ENCODE measurements around the gene PHYHD1. TPM values are rescaled to one million over a fixed set of nuclear protein-coding genes. Genes with fewer than 3 reads are reported as not detected.
"Not testable (repeated sequence)": the region's sequence is repeated elsewhere in the genome, so short reads cannot be mapped to it uniquely, and the experiment has no call there.

The PHYHD1 gene
- polyA plus RNA-seq, 1 donor from 2014 or later: 1.0 TPM

DNA sequence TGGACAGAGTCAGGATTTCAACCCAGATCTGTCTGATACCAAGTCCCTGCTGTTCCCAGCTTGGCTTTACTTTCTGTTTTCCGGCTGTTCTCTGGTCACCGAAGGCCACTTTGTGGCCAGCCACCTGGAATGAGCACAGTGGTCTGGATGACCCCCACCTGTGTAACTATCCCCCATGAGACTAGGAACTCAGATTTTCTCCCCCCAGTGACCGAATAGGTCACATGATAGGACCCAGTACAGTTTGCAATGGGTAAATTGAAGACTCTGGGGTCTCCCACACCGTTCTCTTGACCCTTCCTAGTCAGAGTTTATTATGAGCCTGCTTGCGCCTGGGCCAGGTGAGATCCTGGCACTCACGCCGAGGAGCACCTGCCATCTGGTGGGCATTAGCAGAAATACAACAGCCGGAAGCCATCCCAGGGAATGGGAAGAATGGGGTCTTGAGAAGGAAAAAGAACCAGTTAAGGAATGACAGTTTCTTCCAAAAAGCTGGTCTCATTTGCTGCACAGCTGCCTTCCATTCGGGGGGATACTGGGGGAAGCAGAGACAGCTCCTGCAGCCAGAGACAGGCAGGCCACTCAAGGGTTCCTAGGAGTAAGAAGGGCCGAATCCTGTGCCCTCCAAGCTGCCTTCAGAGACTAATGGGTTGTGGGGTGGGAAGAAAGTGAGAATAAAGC is 7.1 kb downstream of the PHYHD1 start:
- H3K27me3 Mint-ChIP-seq: no peaks in the 10 kb centered on the region
- H3K9me3 Mint-ChIP-seq: no peaks in the 10 kb centered on the region
- peaks cover 4 to 6% (median 5%) of the 10 kb centered on the region in 3 donors for H3K4me1 Mint-ChIP-seq
- no peaks in the 10 kb centered on the region for H3K36me3 Mint-ChIP-seq
- no peak overlapping the region for H3K4me3 Mint-ChIP-seq
- H3K27ac Mint-ChIP-seq: peak overlapping the region in 1 of 3 donors; percentile 31

DNA sequence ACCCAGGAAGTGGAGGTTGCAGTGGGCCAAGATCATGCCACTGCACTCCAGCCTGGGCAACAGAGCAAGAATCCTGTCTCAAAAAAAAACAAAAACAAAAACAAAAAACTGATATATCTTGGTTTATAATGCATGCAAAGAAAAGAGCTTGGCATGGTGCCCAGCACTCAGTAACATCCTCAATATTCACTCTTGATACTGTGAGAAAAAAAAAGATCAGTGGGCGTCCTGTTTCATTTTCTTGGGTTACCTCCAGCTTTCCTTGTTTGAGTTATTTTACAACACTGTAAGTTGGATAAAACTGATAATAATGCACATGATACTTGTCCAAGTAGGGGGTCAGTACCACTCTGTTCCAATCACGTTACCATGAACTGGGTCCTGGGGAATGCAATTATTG is 7.8 kb downstream of the PHYHD1 start:
- Mint-ChIP-seq H3K4me1 (peaks cover 4 to 6% (median 5%) of the 10 kb centered on the region in 3 donors), H3K4me3 (no peak overlapping the region), H3K27ac (no peak overlapping the region), H3K9me3 (no peaks in the 10 kb centered on the region), H3K36me3 (no peaks in the 10 kb centered on the region), H3K27me3 (no peaks in the 10 kb centered on the region)

DNA sequence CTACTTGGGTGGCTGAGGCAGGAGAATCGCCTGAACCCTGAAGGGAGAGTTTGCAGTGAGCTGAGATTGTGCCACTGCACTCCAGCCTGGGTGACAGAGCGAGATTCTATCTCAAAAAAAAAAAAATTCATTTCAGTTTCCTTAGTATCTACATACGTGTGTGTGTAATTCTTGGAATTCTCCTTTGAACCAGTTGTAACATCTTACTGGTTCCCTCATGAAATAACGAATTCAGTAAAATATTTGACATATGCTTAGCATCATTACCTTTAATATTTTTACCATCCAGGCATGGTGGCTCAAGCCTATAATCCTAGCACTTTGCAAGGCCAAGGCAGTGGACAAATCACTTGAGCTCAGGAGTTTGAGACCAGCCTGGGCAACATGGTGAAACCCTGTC is 8.8 kb downstream of the PHYHD1 start:
- no peak overlapping the region for H3K27ac Mint-ChIP-seq
- H3K4me1 Mint-ChIP-seq: peaks cover 4 to 6% (median 5%) of the 10 kb centered on the region in 3 donors
- no peaks in the 10 kb centered on the region for H3K27me3 Mint-ChIP-seq
- no peaks in the 10 kb centered on the region for H3K9me3 Mint-ChIP-seq
- H3K36me3 Mint-ChIP-seq: no peaks in the 10 kb centered on the region
- H3K4me3 Mint-ChIP-seq: no peak overlapping the region

DNA sequence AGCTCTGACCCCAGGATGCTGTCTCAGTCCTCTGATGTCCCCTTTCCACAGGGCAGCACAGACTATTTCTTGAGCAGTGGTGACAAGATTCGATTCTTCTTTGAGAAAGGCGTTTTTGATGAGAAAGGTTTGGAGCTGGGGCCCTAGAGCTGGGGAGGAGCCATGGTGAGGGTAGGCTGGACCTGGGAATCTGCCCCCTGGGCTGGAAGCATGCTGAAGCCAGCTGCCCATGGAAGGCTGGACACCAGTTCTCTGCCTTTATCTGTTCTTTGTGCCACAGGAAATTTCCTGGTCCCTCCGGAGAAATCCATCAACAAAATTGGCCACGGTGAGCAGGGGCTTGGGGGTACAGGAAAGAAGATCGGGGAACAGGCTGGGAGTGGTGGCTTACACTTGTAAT is 12.9 kb downstream of the PHYHD1 start:
- Mint-ChIP-seq H3K36me3 (no peaks in the 10 kb centered on the region), H3K4me1 (no peaks in the 10 kb centered on the region), H3K27ac (no peak overlapping the region), H3K27me3 (no peaks in the 10 kb centered on the region), H3K9me3 (no peaks in the 10 kb centered on the region), H3K4me3 (no peak overlapping the region)

DNA sequence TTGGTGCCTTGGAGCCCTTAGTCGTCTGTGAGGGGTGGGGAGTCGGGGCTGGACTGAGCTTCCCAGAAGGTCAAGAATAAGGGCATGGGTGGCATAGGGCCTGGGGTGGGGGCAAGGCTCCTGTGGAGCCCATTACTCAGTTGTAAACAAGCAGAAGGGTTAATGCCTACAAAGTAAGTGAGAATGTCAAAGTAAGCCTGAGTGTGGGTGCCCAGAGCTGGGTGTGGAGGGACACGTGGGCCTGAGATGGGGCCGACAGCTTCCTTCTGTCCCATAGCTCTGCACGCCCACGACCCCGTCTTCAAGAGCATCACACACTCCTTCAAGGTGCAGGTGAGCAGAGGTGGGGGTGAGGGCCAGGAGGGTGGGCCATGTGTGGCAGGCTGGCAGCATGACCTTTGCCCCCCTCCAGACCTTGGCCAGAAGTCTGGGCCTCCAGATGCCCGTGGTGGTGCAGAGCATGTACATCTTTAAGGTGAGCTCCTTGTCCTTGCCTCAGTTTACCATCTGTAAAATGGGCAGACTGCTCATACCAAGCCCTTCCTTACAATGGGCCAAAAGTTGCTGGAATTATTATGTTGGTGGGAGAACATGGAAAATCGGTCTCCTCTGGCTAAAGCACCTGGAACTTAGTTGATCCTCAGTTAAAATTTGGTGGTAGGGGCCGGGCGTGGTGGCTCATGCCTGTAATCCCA is 15.5 kb downstream of the PHYHD1 start:
- no peak overlapping the region for H3K4me3 Mint-ChIP-seq

DNA sequence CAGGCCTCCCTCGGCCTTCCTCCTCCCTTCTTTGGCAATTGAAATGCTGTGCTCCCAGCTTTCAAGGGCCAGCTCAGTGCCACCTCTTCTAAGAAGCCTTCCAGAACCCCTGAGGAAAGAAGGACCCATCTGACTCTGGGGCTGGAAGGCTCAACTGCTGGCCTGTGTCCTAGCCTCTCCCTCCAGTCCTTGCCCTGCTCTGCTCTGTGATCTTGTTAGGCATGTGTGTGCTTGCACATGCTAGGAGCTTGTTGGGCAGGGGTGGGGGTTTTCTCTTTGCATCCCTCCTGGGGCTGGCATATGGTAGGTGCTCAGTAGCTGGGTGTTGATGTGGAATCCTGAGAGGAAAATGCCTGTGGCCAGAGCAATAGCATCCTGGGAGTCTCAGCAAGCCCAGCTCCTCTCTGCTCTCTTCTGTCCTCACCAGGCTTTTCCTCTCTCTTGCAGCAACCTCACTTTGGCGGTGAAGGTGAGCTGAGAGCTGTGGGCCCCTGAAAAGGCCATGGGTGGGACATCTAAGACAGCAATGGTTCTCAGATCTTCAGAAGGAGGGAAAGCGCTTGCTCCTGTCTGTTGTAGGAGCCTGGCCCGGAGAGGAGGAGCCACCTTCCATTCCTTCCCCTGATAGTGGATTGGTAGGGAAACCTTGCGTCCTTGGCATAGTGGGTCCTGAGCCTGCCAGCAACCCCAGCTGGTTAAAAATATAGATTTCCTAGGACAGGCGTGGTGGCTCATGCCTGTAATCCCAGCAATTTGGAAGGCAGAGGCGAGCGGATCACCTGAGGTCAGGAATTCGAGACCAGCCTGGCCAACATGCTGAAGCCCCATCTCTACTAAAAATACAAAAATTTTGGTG is 16.8 kb downstream of the PHYHD1 start:
- Mint-ChIP-seq H3K27me3 (no peaks in the 10 kb centered on the region), H3K9me3 (no peaks in the 10 kb centered on the region), H3K36me3 (no peaks in the 10 kb centered on the region), H3K4me1 (no peaks in the 10 kb centered on the region), H3K4me3 (no peak overlapping the region), H3K27ac (no peak overlapping the region)

More for the DNA sequence above, 15.5 kb downstream of the PHYHD1 start:
- Mint-ChIP-seq H3K27ac (no peak overlapping the region), H3K4me1 (no peaks in the 10 kb centered on the region), H3K9me3 (no peaks in the 10 kb centered on the region), H3K36me3 (no peaks in the 10 kb centered on the region), H3K27me3 (no peaks in the 10 kb centered on the region)

DNA sequence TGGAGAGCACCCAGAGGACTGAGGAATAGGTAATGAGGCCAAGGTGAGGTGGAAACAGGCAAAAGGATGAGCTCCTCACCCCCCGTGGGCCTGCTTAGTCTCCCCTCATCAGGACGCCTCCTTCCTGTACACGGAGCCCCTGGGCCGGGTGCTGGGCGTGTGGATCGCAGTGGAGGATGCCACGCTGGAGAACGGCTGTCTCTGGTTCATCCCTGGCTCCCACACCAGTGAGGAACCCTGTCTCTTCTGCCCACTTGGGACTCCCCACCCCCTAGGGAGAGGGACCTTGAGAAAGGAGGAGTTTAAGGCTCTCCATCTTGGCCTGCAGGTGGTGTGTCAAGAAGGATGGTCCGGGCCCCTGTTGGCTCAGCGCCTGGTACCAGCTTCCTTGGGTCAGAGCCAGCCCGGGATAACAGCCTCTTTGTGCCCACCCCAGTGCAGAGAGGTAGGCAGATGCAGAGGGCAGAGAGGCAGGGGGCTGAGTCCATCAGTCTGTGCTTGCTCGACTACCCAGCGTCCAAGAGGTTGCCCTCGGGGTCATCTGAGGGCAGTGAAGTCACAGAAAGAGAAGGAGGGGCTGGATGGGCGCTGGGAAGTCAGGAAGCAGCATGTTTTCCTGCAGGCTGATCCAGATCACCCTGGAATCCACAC is 19.6 kb downstream of the PHYHD1 start:
- peaks cover under 1% of the 10 kb centered on the region for H3K36me3 Mint-ChIP-seq
- H3K27ac Mint-ChIP-seq: no peak overlapping the region

DNA sequence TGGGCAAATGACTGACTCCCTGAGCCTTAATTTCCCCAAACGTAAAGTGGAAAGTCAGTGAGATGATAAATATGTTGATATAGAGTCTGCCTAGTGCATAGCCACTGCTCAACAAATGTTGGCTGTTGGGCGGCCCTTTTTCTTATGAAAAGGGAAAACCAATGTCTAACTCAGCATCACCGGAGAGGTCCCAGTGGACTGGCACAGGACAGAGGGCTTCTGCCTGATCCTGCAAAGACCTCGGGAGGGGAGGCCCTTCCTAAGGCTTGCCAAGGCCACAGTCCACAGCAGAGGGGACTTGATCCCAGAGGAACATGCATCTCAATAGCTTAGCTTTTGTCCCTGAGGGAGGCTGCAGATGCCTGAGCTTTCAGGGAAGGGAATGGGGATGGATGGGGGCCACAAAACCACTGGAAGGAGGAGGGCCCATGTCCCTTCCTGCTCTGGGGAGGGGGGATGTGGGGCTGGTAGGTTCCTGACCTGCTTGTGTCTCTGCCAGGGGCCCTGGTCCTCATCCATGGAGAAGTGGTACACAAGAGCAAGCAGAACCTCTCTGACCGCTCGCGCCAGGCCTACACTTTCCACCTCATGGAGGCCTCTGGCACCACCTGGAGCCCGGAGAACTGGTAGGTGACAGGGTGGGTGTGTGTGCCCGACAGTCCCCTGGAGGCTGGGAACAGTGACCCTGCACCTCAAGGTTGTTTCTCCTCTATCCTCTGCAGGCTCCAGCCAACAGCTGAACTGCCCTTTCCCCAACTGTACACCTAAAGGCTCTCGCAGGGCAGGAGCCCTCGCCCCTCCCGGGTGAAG is 20.4 kb downstream of the PHYHD1 start:
- peaks cover 5 to 8% (median 7%) of the 10 kb centered on the region in 3 donors for H3K4me1 Mint-ChIP-seq
- H3K9me3 Mint-ChIP-seq: no peaks in the 10 kb centered on the region

More for the DNA sequence above, 19.6 kb downstream of the PHYHD1 start:
- no peaks in the 10 kb centered on the region for H3K27me3 Mint-ChIP-seq
- peak overlapping the region in 1 of 4 donors; percentile 38 for H3K4me3 Mint-ChIP-seq
- peaks cover 0 to under 1% (median 0%) of the 10 kb centered on the region in 3 donors for H3K4me1 Mint-ChIP-seq
- no peaks in the 10 kb centered on the region for H3K9me3 Mint-ChIP-seq

DNA sequence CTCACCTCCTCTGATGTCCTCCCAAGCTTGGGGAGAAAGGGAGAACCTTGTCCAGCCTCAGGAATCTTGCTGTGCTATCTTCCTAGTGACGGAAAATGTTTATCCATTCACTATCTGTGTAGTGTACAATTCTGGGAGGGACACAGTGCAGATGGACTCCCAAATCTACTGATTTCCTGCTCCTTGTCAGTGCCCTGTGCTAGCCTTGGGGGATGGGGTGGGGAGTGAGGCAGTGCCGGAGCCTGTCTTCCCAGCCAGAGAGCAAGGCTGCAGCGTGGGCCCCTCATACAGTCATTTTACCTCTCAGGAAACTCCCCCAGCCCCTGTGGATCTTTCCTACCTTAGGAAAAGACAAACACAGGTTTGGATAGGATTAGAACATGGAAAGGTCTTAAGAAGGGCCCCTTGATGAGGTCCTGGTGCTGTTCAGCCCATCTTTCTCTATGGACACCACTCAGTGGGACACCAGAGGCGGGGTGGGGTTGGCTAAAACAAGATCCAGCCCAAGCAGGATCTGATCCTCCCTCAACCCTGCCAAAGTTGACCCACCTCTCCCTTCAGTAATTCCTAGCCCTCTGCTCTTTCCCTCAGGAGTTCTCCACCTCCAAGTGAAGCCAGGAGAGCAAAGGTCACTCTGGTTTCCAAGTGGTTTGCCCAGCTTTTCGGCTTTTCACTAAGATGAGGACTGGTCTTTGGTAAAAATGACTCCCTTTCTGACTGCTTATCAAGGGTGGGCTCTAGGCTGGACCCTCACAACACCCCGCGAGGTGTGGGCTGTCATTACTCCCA is 23.2 kb downstream of the PHYHD1 start:
- H3K27ac Mint-ChIP-seq: no peak overlapping the region

More for the DNA sequence above, 20.4 kb downstream of the PHYHD1 start:
- peaks cover 3% of the 10 kb centered on the region for H3K36me3 Mint-ChIP-seq
- no peaks in the 10 kb centered on the region for H3K27me3 Mint-ChIP-seq
- H3K27ac Mint-ChIP-seq: no peak overlapping the region
- H3K4me3 Mint-ChIP-seq: peak overlapping the region in 1 of 4 donors; percentile 38

DNA sequence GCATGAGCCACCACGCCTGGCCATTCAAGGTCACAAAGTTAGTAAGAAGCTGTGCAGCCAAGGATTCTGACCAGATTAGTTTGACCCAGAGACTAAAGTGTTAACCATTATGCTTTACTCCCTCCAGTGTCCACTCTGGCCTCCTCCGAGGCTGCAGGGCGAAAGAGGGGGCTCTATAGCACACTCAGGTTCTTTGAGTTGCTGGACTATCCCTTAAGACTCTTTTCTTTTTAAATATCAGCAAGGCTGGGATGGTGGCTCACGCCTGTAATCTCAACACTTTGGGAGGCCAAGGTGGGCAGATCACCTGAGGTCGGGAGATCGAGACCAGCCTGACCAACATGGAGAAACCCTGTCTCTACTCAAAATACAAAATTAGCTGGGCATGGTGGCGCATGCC is 24.2 kb downstream of the PHYHD1 start:
- H3K27ac Mint-ChIP-seq, H3K36me3 Mint-ChIP-seq, H3K9me3 Mint-ChIP-seq, H3K27me3 Mint-ChIP-seq: not testable (repeated sequence)
- Mint-ChIP-seq H3K4me1 (peaks cover 16 to 27% (median 18%) of the 10 kb centered on the region in 3 donors), H3K4me3 (peak overlapping the region in 2 of 4 donors; percentile 17 to 52)

More for the DNA sequence above, 23.2 kb downstream of the PHYHD1 start:
- peak overlapping the region in 1 of 4 donors; percentile 29 for H3K4me3 Mint-ChIP-seq
- H3K36me3 Mint-ChIP-seq: peaks cover 3% of the 10 kb centered on the region
- H3K9me3 Mint-ChIP-seq: no peaks in the 10 kb centered on the region
- peaks cover 16 to 27% (median 18%) of the 10 kb centered on the region in 3 donors for H3K4me1 Mint-ChIP-seq
- no peaks in the 10 kb centered on the region for H3K27me3 Mint-ChIP-seq

DNA sequence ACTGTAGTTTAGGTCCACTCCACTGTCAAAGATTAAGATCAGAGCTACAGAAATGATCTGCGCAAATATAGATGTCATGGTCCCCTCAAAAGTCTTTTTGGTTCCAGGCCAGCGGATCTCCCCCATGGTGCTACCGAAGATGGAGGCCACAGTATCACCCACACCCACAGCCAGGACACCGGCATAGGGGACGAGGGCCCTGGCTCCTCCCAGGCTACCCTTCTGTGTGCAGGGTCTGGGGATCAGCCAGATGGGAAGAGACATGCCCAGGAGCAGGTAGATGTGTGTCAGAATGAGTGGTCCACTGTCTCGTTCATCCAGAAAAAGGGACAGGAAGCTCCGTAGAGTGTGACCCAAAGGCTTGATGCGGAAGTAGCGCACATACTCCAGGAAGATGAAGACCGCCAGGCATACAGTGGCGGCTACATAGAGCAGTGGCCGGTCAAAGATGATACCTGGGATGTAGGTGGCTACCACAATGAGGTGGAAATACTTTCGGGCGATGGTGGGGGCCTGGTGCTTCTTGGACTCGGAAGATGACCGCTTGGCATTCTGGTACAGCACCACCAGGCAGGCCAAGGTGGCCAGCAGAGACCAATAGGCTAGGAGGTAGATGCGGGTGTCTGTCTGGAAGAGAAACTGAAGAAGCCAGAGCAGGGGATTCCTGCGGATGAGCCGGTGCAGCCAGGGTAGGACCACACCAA is 25.2 kb downstream of the PHYHD1 start:
- Mint-ChIP-seq H3K4me3 (peak overlapping the region; percentile 82 to 99 (median 99)), H3K27me3 (no peaks in the 10 kb centered on the region), H3K9me3 (no peaks in the 10 kb centered on the region), H3K36me3 (peaks cover 3% of the 10 kb centered on the region), H3K27ac (peak overlapping the region; percentile 96 to 99 (median 98)), H3K4me1 (peaks cover 16 to 27% (median 20%) of the 10 kb centered on the region in 3 donors)

DNA sequence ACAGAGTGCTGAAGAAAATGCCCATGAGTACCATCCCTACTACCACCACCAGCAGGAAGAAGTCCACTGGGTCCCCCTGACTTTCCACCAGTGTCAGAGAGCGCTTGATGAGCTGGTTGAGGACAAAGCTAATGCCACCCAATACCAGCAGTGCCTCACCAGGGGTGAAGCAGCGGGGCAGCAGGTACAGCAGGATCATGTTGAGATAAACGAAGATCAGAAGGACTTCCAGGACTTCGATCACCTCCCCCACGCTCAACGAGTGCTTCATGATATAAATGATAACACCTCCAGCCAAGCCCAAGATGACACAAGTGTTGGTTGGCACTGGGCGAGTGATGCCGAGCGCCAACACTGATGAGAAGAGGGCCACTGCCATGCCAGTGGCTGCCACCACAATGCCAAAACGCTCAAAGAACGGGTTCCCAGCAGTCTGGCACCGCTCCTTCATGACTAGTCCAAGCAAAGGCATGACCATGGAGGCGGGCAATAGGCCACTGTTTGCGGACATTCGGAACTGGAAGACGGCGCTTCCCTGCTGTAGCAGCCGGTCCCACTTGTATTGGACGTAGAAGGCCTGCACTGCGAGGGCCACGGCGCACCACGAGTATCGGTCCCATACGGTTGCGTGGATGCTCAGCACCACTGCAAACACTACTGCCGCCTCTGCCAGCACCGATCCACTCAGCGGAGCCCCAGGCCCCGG is 25.9 kb downstream of the PHYHD1 start:
- Mint-ChIP-seq H3K27ac (peak overlapping the region; percentile 96 to 99 (median 98)), H3K36me3 (peaks cover 3% of the 10 kb centered on the region), H3K9me3 (no peaks in the 10 kb centered on the region), H3K4me3 (peak overlapping the region; percentile 99), H3K27me3 (no peaks in the 10 kb centered on the region), H3K4me1 (peaks cover 16 to 27% (median 20%) of the 10 kb centered on the region in 3 donors)
